ENCODE data around the gene ANKS1B.
"Not testable (repeated sequence)": the region's sequence is repeated elsewhere in the genome, so short reads cannot be mapped to it uniquely, and the experiment has no call there.

Gene ANKS1B

GRCh38 chr12:98793121-98793520, 1191.6 kb downstream of the ANKS1B start:
- FAIRE-seq = no peak

GRCh38 chr12:98791406-98791805, 1193.3 kb downstream of the ANKS1B start:
- no peak for FAIRE-seq

GRCh38 chr12:98788396-98788795, 1196.3 kb downstream of the ANKS1B start:
- no peak for FAIRE-seq

GRCh38 chr12:98786653-98787052, 1198.1 kb downstream of the ANKS1B start:
- FAIRE-seq = no peak

GRCh38 chr12:98783420-98783819, 1201.3 kb downstream of the ANKS1B start:
- no peak for FAIRE-seq

- no peak for FAIRE-seq
Measured at GRCh38 chr12:98780261-98780660, 1204.5 kb downstream of the ANKS1B start.

- FAIRE-seq = no peak
Measured at GRCh38 chr12:98772818-98773217, 1211.9 kb downstream of the ANKS1B start.

- FAIRE-seq = no peak
Measured at GRCh38 chr12:98771811-98772752, 1212.7 kb downstream of the ANKS1B start.

- FAIRE-seq = no peak
Measured at GRCh38 chr12:98770230-98770629, 1214.5 kb downstream of the ANKS1B start.

- no peak for FAIRE-seq
Measured at GRCh38 chr12:98769068-98769467, 1215.7 kb downstream of the ANKS1B start.

- no peak for FAIRE-seq
Measured at GRCh38 chr12:98767248-98767647, 1217.5 kb downstream of the ANKS1B start.

GRCh38 chr12:98763656-98764055, 1221.1 kb downstream of the ANKS1B start:
- FAIRE-seq = no peak

- FAIRE-seq = no peak
Measured at GRCh38 chr12:98758331-98758730, 1226.4 kb downstream of the ANKS1B start.

- no peak for FAIRE-seq
Measured at GRCh38 chr12:98757455-98757854, 1227.3 kb downstream of the ANKS1B start.

GRCh38 chr12:98755855-98756254, 1228.9 kb downstream of the ANKS1B start:
- FAIRE-seq = not testable (repeated sequence)

- FAIRE-seq = no peak
Measured at GRCh38 chr12:98754095-98754494, 1230.6 kb downstream of the ANKS1B start.

- no peak for FAIRE-seq
Measured at GRCh38 chr12:98752726-98753125, 1232.0 kb downstream of the ANKS1B start.

GRCh38 chr12:98751580-98752115, 1233.1 kb downstream of the ANKS1B start:
- no peak for FAIRE-seq

GRCh38 chr12:98750511-98750910, 1234.2 kb downstream of the ANKS1B start:
- no peak for FAIRE-seq

- no peak for FAIRE-seq
Measured at GRCh38 chr12:98748463-98748862, 1236.3 kb downstream of the ANKS1B start.

GRCh38 chr12:98745578-98746391, 1239.0 kb downstream of the ANKS1B start:
- FAIRE-seq = no peak

- FAIRE-seq = no peak
Measured at GRCh38 chr12:98744680-98745079, 1240.1 kb downstream of the ANKS1B start.

- no peak for FAIRE-seq
Measured at GRCh38 chr12:98743362-98743953, 1241.3 kb downstream of the ANKS1B start.

All from A204.1 (cell line).